Activated CD4-positive, alpha-beta T cell treated with anti-CD3 and anti-CD28 coated beads, Interleukin-2, amount 50 U/mL, for 48 hours (primary cell): ENCODE measurements around the gene PRKCZ.
A peak's percentile ranks its signal among the peaks of the same experiment; 100 is the strongest.

Source experiments
- DNase-seq, 2 experiments: peaks; one replicate each; pipeline ENCODE4 v3.0.0-alpha.2; 2020

Gene PRKCZ

DNA sequence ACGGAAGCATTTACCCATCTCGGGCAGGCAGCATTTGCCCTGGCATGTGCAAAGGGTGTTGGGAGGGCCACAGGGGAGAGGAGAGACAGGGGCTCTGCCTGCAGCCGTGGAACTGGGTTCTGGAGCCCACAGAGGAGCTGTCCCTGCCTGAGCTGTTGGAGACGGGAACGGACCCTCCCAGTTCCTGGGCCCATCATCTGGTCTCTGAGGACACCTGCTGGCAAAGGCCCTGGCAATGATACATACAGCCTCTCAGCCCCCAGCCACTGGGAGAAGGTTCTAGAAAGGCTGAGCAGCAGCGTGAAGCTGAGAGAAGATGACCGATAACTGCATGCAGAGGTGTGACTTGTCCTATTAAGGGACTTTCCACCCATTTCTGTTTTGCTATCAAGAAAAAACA is 113.0 kb downstream of the PRKCZ start:
- no peak for DNase-seq

DNA sequence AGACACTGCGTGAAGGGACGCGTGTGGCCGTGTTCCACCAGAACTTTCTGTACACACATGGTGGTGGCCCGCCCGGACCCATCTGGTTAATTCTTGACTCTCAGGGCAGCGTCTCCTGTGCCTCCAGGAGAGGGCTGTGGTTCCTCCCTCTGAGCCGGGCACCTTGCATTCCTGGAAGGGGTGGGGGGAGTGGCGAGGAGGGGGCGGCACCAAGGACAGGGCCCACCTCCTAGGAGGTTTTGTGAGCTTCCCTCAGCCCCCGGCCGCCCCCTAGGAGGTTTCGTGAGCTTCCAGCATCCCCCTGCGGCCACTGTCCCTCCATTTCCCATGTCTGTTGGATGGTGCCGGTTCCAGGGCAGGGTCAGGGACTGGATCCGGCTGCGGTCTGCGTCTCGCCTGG is 115.4 kb downstream of the PRKCZ start:
- no peak for DNase-seq

DNA sequence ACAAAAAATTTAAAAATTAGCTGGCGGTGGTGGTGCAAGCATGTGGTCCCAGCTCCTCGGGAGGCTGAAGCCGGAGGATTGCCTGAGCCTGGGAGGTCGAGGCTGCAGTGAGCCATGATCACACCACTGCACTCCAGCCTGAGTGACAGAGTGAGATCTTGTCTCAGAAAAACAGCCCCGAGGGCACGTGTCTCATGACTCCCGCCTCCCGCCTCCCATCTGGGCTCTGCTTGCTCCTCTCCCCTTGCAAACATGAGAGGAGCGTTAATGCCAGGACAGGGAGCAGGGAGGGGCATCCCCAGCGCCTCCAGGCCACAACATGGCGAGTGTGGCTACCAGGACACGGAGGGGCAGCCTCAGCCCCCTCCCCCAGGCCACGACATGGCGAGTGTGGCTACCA is 116.0 kb downstream of the PRKCZ start:
- DNase-seq: no peak

DNA sequence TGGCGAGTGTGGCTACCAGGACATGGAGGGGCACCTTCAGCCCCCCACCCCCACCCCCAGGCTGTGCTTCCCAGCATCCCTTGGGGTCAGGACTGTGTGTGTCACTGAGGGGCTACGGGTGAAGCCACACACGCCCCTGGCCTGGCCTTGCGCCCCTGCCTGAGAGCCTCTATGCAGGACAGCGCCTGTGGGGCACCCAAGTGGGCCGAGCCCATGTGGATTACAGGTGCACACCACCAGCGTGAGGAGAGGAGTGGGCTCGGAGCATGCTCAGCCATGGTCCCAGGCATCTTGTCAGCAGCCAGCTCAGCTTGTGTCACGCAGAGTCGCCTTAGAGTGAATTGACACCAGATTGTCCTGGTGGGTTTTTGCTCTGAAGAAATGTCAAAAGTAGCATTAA is 116.5 kb downstream of the PRKCZ start:
- DNase-seq: no peak

DNA sequence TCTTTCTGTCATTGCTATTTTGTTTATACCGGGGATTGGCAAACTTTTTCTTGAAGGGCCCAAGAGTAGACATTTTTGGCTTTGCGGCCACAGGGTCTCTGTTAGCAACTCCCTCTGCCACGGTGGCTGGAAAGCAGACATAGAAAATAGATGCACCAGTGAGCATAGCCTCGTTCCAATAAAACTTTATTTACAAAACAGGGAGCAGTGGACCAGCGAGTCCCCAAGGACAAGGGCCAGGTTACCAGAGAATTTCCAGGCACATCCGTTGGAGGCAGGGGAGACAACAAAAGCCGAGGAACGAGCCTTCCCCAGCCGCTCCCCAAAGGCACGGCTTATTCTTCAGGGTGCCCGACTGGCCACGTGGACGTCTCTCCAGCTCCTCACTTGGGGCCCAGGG is 117.9 kb downstream of the PRKCZ start:
- no peak for DNase-seq

DNA sequence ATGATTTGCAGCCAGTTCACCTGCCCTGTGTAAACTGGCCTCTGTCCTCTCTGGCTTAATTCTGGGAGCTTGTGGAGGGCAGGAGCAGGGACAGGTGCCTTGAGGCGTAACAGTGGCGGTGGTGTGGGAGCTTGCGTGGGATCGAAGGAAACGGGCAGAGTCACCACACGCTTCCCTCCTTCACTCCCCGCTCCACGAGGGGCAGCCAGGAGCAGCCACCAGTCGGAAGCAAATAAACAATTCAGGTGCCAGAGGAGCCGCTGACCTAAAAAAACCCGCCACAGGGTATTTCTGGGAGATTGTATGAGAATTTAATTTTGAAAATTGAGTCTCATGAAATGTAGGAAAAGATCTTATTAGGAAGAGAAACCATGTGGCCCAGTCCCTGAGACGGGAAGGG is 118.3 kb downstream of the PRKCZ start:
- no peak for DNase-seq

DNA sequence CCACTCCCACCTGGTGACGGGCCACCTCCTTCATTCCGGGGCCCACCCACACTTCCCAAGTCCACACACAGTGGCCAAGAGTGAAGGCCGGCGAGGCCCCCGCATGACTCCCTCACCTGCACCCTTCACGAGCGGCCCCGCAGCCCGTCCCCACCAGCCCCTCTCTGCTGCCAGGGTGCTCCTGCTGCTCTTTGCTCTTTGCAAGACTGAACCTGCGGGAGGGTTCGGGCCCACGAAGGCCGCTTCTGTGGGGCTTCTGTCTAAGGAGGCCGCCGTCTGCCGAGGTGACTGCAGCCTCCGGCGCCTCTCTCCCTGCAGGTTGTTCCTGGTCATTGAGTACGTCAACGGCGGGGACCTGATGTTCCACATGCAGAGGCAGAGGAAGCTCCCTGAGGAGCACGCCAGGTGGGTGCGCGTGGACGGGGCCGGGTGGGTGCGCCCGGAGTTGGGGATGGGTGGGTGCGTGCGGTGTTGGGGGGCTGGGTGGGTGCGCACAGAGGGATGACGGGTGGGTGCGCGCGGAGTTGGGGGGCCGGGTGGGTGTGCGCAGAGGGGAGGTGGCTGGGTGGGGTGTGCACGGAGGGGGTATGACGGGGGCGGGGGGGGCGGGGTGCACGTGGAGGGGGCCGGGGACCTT is 119.1 kb downstream of the PRKCZ start:
- DNase-seq: no peak

DNA sequence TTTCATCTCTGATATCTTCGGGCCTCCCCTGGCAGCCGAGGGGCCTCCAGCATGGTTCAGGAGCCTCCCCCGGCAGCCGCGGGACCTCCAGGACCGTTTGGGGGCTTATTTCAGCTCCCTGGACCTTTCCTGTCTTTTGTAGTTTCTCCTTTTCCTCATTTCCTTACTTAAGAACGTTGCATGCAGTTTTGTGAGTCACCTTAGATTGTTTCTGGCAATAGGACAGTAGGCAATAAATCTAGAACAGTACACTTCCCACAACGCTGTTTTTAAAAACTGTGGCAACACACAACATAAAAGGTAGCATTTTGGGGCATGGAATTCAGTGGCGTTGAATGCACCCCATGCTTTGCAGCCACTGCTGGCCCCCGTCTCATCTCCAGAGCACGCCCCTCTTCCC is 120.0 kb downstream of the PRKCZ start:
- no peak for DNase-seq

DNA sequence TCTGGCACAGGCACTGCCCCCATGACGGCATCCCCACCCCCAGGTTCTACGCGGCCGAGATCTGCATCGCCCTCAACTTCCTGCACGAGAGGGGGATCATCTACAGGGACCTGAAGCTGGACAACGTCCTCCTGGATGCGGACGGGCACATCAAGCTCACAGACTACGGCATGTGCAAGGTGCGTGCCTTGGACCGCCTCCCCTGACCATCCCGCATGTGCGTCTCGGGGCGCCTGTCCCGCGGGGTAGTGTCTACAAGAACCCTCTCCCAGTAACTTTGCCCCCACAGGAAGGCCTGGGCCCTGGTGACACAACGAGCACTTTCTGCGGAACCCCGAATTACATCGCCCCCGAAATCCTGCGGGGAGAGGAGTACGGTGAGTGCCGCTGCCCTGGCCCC is 121.8 kb downstream of the PRKCZ start:
- no peak for DNase-seq

DNA sequence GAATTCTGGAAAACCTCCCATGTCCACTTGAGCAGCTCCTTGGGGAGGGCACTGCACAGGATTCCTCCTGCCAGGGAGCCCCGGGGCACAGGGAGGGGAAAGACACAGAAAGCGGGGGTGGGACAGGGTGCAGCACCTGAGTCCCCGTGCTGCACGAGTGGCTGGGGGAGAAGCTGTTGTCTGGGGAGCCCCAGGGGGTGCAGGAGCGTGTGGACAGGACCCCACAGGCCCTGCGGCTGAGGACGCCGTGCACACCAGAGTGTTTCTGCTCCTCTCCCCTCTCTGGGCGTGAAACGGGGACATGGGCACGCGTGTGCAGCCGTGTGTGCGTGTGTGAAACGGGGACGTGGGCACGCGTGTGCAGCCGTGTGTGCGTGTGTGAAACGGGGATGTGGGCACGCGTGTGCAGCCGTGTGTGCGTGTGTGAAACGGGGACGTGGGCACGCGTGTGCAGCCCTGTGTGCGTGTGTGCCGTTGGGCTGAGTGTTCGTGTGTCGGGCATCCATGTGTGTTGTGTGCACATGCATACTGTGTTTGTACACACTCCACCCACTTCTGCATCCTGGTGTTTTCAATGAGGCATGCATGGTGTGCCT is 122.4 kb downstream of the PRKCZ start:
- DNase-seq: no peak

DNA sequence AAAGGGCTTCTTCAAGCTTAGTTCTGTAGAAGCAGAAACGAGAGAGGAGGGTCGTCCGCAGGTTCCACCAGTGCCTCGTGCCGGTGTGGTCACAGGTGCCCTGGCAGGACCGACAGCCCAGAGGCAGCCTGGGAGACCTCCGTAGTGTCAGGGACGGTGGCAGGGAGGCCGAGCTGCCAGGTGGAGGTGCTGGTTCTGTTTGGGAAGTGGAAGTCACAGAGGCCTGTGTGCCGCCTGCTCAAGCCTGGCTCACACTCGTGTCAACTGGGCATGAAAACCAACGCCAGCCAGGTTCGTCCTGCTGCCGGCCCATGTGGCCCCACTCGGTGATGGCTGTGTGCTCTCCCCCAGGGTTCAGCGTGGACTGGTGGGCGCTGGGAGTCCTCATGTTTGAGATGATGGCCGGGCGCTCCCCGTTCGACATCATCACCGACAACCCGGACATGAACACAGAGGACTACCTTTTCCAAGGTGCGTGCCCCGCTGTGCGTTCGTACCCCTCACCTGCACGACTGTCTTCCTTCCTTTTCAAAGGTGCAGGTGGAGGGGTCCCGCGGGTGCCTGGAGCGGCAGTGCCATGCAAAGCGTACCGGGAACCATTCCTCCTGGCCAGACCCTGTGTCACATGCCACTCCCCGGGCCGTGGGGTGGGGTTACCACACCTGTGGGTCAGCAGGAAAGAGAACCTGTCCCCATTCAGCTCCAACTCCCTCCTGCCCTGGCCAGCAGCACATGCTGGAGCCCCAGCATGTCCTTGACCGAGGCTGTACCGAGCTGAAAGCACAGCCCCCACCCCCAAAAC is 123.5 kb downstream of the PRKCZ start:
- DNase-seq: no peak

DNA sequence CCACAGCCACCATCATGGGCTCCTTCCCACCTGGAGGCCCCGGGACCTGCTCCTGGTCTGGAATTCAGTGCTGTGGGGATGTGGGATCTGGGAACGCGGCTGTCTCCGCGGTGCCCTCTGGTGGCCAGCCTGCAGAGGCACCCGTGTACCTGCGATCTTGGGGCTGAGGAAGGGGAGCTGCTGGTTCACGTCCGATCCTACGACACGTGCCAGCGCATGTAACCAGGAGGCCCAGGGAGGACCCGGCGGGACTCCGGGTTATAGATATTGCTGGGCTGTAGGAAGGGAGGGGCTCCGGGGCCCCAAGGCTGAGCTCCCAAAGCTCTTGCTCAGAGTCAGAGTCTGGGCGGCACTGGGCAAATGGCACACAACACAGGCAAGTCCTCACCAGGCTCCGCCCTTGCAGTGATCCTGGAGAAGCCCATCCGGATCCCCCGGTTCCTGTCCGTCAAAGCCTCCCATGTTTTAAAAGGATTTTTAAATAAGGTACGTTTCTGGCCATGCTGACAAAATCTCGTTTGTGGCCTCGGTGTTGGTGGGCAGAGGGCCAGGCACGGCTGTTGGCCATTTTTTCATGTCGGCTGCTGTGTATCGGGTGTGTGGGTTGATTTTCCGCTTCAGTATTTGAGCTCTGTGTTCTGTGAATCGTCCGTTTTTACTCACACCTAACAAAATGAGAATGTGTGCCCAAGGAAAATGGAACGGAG is 124.3 kb downstream of the PRKCZ start:
- peak; percentile 48 to 59 for DNase-seq

DNA sequence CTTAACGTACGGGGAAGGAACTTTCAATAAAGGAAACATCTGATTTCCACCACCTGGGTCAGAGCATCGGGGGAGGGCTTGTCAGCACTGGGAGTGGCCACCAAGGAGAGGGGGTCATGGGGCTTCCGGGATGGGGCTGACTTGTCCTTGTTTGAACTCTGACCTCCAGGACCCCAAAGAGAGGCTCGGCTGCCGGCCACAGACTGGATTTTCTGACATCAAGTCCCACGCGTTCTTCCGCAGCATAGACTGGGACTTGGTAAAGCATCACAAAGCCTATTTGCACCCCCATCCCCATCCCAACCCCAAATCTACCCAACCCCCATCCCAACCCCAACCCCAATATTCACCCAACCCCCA is 124.8 kb downstream of the PRKCZ start:
- DNase-seq: no peak

DNA sequence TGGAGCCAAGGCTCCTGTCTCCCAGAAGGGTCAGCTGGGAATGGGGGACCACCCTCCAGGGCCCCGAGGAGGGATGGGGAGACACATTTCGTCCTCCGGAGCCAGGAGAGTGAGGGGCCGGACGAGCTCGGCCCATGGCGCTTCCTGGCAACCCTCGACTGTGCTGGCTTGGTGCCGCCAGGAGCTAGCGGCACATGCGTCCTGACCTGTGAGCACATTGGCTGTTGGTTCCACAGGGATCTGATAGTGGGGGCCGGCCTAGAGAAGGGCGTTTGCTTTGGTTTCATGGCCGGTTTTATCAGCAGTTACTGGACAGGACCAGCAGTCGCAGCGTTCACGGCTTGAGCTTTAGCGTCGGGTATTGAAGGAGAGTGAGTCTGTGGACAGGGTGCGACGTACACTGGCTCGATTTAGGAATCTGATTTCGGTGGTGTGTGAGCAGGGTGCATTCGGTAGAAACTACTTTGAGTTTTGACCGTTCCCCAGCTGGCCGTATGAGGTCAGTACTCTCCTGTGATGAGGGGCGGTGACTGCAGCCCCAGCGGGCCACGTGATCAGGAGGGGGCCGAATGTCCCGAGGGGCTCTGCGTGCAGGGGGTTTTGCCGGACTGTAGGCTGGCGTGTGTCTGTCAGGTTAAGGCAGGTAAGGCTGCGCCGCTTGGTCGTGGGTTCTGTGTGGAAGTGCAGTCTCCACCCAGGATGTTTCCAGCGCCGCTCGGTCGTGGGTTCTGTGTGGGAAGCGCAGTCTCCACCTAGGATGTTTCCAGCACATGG is 125.7 kb downstream of the PRKCZ start:
- no peak for DNase-seq

DNA sequence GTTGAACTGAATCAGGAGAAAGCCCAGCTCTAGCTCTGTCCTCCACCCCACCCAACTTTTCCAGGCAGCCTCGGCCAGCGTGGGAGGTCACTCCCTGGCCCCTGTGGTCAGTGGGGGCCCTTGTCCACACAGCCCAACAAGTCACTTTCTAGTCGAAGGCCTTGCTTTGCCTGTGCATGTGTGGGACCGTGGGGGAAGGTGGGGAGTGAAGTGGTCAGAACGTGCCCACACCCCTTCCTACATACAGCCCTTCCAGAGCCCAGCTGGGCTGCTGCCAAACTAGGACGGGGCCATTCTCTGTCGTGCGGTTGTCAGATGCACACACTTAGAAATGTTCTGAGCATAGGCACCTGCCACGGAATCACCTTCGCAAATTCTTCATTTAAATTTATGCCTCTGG is 126.4 kb downstream of the PRKCZ start:
- no peak for DNase-seq

DNA sequence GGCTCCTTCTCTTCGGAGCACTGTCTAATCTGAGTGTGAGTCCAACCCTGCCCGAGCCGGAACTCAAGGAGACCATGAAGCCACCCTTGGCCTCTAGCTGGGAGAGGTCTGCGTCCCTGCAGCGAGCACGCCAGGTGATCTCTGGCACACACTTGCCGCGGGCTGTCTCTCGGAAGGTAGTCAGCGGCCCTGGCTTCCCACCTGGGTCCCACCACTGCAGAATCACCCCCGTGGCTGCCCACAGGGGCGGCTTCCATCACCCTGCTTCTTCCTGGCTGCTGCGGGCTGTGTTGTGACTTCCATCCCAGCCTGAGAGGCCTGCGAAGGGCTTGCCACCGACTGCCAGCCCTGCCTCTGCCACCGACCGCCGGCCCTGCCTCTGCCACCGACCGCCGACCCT is 127.3 kb downstream of the PRKCZ start:
- no peak for DNase-seq

DNA sequence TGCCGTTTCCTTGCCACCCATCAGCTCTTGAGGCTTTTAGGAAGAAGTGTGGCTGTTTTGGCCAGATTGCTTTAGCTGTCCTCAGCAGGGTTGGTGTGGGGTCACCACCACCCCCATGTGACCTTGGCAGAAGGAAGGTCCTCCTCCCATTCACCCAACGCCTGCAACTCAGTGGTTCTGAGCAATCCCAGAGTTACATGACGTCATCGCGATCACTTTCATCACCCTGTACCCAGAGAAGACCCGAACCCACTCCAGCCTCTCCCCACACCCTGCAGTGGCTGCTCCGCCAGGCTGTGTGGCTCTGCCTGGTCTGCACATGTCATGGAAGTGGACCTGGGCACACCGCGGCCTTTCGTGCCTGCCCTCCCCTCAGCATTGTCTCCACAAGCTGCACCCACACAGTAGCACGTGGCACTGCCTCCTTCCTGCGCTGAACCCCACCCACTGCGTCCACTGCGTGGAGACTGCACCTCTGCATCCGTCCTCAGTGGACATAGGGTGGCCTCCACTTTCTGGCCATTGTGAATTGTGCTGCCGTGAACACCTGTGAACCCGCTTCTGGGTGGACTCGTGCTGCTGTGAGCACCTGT is 127.8 kb downstream of the PRKCZ start:
- no peak for DNase-seq

DNA sequence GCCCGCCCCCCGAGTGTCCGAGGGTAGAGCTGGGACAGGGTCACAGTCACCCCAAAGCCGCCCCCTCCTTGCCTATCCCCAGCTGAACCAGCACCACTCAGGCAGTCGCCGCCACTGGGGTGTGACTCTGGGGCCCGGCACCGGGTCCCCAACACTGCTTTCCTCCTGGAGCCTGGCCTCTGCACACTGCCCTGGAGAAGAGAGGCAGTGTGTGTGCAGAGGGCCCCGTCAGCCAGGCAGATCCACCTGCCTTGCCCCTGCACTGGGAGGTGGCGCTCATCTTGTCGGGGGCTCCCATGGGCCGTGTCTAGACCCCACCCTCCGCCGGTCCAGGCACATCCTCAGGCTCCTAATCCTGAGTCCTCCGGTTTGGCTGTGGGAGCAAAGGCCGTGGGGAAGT is 128.7 kb downstream of the PRKCZ start:
- no peak for DNase-seq

DNA sequence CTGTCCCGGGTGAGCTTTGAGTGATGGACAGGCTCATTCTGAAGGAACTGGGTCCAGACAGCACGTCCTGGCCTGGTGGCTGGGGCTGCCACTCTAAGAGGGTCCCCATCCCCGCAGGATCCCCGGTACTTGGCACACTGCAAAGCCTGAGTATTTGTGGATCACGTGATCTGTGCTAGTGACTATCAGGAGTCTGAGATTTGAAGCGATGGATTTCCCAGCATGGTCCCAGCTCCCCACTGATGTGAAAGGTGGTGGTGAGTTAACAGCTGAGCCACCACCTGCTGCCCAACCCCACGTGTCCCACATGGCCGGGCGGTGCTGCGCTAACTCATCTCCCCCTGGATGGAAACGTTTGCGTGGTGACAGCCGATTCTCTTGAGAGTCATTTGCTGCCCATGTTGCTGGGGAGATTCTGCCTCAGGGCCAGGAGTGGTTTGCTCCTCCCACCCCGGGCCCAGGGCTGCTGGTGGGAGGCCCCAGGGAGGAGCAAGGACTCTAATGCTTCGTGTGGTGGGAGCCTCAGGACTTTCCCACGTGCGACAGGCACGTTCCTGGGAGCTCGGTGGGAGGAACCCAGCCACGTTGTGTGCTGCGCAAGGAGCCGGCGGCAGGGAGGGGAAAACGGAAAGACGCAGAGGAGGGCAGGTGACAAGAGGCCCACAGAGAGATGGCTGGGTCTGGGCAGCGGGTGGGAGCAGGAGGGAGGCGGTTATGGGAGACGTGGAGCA is 129.2 kb downstream of the PRKCZ start:
- DNase-seq: no peak

DNA sequence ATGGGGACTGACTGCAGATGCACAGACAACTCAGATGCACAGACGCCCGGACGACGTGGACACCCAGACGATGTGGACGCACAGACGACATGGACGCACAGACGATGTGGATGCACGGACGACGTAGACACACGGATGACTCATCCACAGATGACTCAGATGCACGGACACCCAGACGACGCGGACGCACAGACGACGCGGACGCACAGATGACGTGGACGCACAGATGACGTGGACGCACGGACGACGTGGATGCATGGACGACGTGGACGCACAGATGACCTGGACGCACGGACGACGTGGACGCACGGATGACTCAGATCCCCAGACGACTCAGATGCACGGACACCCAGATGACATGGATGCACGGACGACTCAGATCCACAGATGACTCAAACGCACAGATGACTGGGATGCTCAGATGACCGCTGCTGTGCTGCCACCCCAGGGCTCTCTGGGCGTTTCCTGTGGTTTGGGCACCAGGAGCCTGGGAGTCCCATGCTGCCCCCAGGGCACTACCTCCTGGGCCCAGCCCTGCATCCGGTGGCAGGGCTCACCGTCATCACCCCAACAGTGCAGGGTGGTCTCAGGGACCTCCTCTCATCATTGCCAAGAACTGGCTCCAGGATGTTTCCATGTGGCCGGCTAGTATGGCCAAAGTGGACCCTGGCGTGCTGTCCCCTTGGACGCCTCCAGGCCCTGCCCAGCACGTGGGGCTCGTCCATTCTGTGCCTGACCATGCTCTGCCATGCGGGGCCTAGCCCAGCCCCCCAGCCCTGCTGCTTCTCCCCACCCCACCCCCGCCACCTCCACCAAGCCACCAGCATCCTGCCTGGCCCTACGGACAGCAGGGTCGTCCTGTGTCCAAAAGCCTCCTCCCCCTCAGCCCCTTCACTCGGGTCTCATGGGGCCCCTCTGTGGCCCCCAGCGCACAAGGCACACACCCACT is 130.4 kb downstream of the PRKCZ start:
- no peak for DNase-seq

DNA sequence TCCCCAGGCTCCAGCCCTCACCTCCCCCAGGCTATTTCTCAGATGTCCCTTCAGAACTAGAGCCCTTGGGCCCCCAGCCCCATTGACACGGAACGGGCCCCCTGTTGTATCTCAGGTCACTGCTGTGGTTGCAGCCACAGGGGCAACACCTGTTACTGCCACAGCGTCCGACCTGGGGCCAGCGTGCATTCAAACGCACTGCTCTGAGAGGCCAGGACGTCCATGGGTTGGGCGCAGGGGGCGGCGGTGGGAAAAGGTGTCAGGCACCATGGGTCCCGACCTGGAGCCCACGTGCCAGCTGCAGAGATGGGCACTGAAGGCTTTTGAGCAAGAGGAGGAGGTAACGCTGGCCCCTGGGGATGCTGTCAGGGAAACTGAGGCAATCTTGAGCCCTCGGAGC is 131.1 kb downstream of the PRKCZ start:
- DNase-seq: no peak
